Thyroid gland (tissue), 4 donors: ENCODE results near the gene RAB14.

Source experiments
- CTCF ChIP-seq, 6 experiments: fragments of 200-600 bp in 3 of 6; fragments of 450-650 bp in 3 of 6; sonication (generic) in 3 of 6; IDR thresholded peaks; one replicate each; pipeline ENCODE4 v1.5.1; 2016 to 2019; ENCODE audit warnings: antibody characterized with exemption in 6 of 6, mild to moderate bottlenecking in 2 of 6, inconsistent platforms in 1 of 6, moderate library complexity in 1 of 6
- POLR2A ChIP-seq, 2 donors: fragments of 450-650 bp; IDR thresholded peaks; one replicate each; pipeline ENCODE4 v1.6.1; 2017; ENCODE audit warnings: antibody characterized with exemption in 2 of 2, mild to moderate bottlenecking in 2 of 2, moderate library complexity in 1 of 2

GRCh38 chr9:121172726-121173487, 28.8 kb downstream of the RAB14 start:
- TF ChIP-seq POLR2A (IDR thresholded peaks at IDR 0.05) (no peak), CTCF (IDR thresholded peaks at IDR 0.05) (no peak)
